Activated T-cell treated with anti-CD3 and anti-CD28 coated beads, Interleukin-2, amount 50 U/mL, for 4 hours (primary cell): ENCODE results near the gene STH. TPM values are rescaled to one million over a fixed set of nuclear protein-coding genes. Genes with fewer than 3 reads are reported as not detected.
"Not testable (repeated sequence)": the region's sequence is repeated elsewhere in the genome, so short reads cannot be mapped to it uniquely, and the experiment has no call there.

Experiments
- ATAC-seq, 2 donors: fragments of 200-7000 bp; cut with Tn5 transposase; one replicate each; pipeline ENCODE4 v1.10.0; 2021
- DNase-seq: peaks from one replicate; pipeline ENCODE4 v3.0.0-alpha.2; 2020
- H3K27me3 Mint-ChIP-seq: one replicate; pipeline ENCODE4 v1.8.0; 2021; ENCODE audit warnings: low read depth, mixed read lengths
- H3K36me3 Mint-ChIP-seq: one replicate; pipeline ENCODE4 v1.8.0; 2022; ENCODE audit warnings: mixed read lengths; ENCODE audit not compliant: insufficient read depth
- H3K4me1 Mint-ChIP-seq: one replicate; pipeline ENCODE4 v1.8.0; 2021; ENCODE audit warnings: low read depth, mixed read lengths
- H3K4me3 Mint-ChIP-seq: one replicate; pipeline ENCODE4 v1.8.0; 2021; ENCODE audit warnings: mild to moderate bottlenecking, moderate library complexity, mixed read lengths
- H3K9me3 Mint-ChIP-seq: one replicate; pipeline ENCODE4 v1.8.0; 2021; ENCODE audit warnings: mixed read lengths
- total RNA-seq, 3 donors: library from RNA; stranded (reverse); gene quantifications; one replicate each; pipeline ENCODE4 v1.2.1, GENCODE V29; 2021

The STH gene
- total RNA-seq, 3 donors from 2014 or later, result not detected

GRCh38 chr17:46000292-46000691, 1.2 kb downstream of the STH start:
- ATAC-seq, result no peak
- H3K4me1 Mint-ChIP-seq, result no peaks in the 10 kb centered on the region
- H3K9me3 Mint-ChIP-seq, result no peaks in the 10 kb centered on the region
- no peak for DNase-seq
- no peaks in the 10 kb centered on the region for H3K36me3 Mint-ChIP-seq
- no peak overlapping the region for H3K4me3 Mint-ChIP-seq
- H3K27me3 Mint-ChIP-seq, result no peaks in the 10 kb centered on the region

- DNase-seq (no peak), ATAC-seq (no peak)
- H3K4me3 Mint-ChIP-seq, result no peak overlapping the region
- no peaks in the 10 kb centered on the region for H3K36me3 Mint-ChIP-seq
- H3K9me3 Mint-ChIP-seq, result no peaks in the 10 kb centered on the region
- H3K27me3 Mint-ChIP-seq, result no peaks in the 10 kb centered on the region
- H3K4me1 Mint-ChIP-seq, result no peaks in the 10 kb centered on the region
These were observed 1.7 kb downstream of the STH start for GRCh38 chr17:46000757-46001156.

GRCh38 chr17:46001390-46002310, 2.6 kb downstream of the STH start:
- Mint-ChIP-seq H3K27me3 (no peaks in the 10 kb centered on the region), H3K4me1 (no peaks in the 10 kb centered on the region), H3K9me3 (no peaks in the 10 kb centered on the region), H3K36me3 (no peaks in the 10 kb centered on the region), H3K4me3 (no peak overlapping the region)
- DNase-seq (no peak), ATAC-seq (no peak)

- Mint-ChIP-seq H3K36me3 (no peaks in the 10 kb centered on the region), H3K4me1 (no peaks in the 10 kb centered on the region), H3K27me3 (no peaks in the 10 kb centered on the region), H3K9me3 (no peaks in the 10 kb centered on the region), H3K4me3 (no peak overlapping the region)
- ATAC-seq (peak; percentile 89 to 91), DNase-seq (peak; percentile 76)
These were observed 3.4 kb downstream of the STH start for GRCh38 chr17:46002311-46002972.

GRCh38 chr17:46002973-46003316, 3.9 kb downstream of the STH start:
- Mint-ChIP-seq H3K4me1 (no peaks in the 10 kb centered on the region), H3K36me3 (no peaks in the 10 kb centered on the region), H3K9me3 (no peaks in the 10 kb centered on the region), H3K4me3 (no peak overlapping the region), H3K27me3 (no peaks in the 10 kb centered on the region)
- ATAC-seq (peak in 1 of 2 donors; percentile 27), DNase-seq (no peak)

GRCh38 chr17:46003907-46004748, 5.1 kb downstream of the STH start:
- Mint-ChIP-seq H3K27me3 (no peaks in the 10 kb centered on the region), H3K4me3 (no peak overlapping the region)
- no peak for ATAC-seq

GRCh38 chr17:46006082-46006481, 7.0 kb downstream of the STH start:
- not testable (repeated sequence) for H3K27me3 Mint-ChIP-seq, H3K36me3 Mint-ChIP-seq, H3K9me3 Mint-ChIP-seq, DNase-seq, H3K4me3 Mint-ChIP-seq, H3K4me1 Mint-ChIP-seq, ATAC-seq

More at GRCh38 chr17:46003907-46004748, 5.1 kb downstream of the STH start:
- DNase-seq, result no peak
- H3K4me1 Mint-ChIP-seq, result no peaks in the 10 kb centered on the region
- H3K9me3 Mint-ChIP-seq, result no peaks in the 10 kb centered on the region
- H3K36me3 Mint-ChIP-seq, result no peaks in the 10 kb centered on the region

- Mint-ChIP-seq H3K36me3 (no peaks in the 10 kb centered on the region), H3K4me3 (no peak overlapping the region), H3K4me1 (no peaks in the 10 kb centered on the region), H3K27me3 (peaks cover 3% of the 10 kb centered on the region), H3K9me3 (no peaks in the 10 kb centered on the region)
- no peak for ATAC-seq
- no peak for DNase-seq
These were observed 8.5 kb downstream of the STH start for GRCh38 chr17:46007461-46007965.

GRCh38 chr17:46008591-46008990, 9.5 kb downstream of the STH start:
- ATAC-seq (no peak), DNase-seq (no peak)
- Mint-ChIP-seq H3K36me3 (no peaks in the 10 kb centered on the region), H3K27me3 (peaks cover 3% of the 10 kb centered on the region), H3K9me3 (no peaks in the 10 kb centered on the region), H3K4me1 (no peaks in the 10 kb centered on the region), H3K4me3 (no peak overlapping the region)

GRCh38 chr17:46009681-46010596, 10.9 kb downstream of the STH start:
- H3K4me3 Mint-ChIP-seq, result no peak overlapping the region
- H3K36me3 Mint-ChIP-seq, result no peaks in the 10 kb centered on the region
- H3K9me3 Mint-ChIP-seq, result no peaks in the 10 kb centered on the region
- DNase-seq, result no peak
- no peak for ATAC-seq
- H3K4me1 Mint-ChIP-seq, result no peaks in the 10 kb centered on the region
- H3K27me3 Mint-ChIP-seq, result peaks cover 3% of the 10 kb centered on the region

GRCh38 chr17:46010597-46011186, 11.6 kb downstream of the STH start:
- H3K4me3 Mint-ChIP-seq, result no peak overlapping the region
- no peaks in the 10 kb centered on the region for H3K9me3 Mint-ChIP-seq
- no peaks in the 10 kb centered on the region for H3K36me3 Mint-ChIP-seq
- H3K27me3 Mint-ChIP-seq, result peaks cover 3% of the 10 kb centered on the region
- ATAC-seq (no peak), DNase-seq (no peak)
- no peaks in the 10 kb centered on the region for H3K4me1 Mint-ChIP-seq

GRCh38 chr17:46011711-46012505, 12.9 kb downstream of the STH start:
- ATAC-seq (no peak), DNase-seq (no peak)
- Mint-ChIP-seq H3K9me3 (no peaks in the 10 kb centered on the region), H3K4me3 (no peak overlapping the region), H3K27me3 (peaks cover 3% of the 10 kb centered on the region), H3K36me3 (no peaks in the 10 kb centered on the region), H3K4me1 (no peaks in the 10 kb centered on the region)
